ENCODE results near the gene NDUFAF2.

- TF ChIP-seq CTCF (IDR thresholded peaks at IDR 0.05), result no peak
- TF ChIP-seq POLR2A (IDR thresholded peaks at IDR 0.05), result no peak
Measured at GRCh38 chr5:61132559-61132958, 187.6 kb downstream of the NDUFAF2 start.

Data from prostate gland (tissue), 2 donors.